ENCODE measurements around the gene PCDHGB4. TPM values are rescaled to one million over a fixed set of nuclear protein-coding genes. Genes with fewer than 3 reads are reported as not detected.
"Not testable (repeated sequence)": the region's sequence is repeated elsewhere in the genome, so short reads cannot be mapped to it uniquely, and the experiment has no call there.

The PCDHGB4 gene
- total RNA-seq, 1 donor from 2014 or later = 4.6 TPM

DNA sequence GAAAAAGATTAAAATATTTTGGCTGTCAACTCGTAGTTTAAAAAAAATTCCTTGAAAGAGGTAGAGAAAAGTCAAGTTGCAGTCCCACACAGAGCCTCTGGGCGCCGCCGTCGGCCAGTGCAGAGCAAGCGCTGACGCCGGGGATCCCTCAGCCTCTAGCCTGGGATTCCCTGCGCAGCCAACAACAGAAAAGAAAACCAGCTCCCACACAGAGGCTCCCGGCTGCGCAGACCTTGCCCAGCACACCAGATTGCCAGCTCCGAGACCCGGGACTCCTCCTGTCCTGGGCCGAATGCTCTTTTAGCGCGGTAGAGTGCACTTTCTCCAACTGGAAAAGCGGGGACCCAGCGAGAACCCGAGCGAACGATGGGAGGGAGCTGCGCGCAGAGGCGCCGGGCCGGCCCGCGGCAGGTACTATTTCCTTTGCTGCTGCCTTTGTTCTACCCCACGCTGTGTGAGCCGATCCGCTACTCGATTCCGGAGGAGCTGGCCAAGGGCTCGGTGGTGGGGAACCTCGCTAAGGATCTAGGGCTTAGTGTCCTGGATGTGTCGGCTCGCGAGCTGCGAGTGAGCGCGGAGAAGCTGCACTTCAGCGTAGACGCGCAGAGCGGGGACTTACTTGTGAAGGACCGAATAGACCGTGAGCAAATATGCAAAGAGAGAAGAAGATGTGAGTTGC, 30.1 kb downstream of the PCDHGB4 start, which contains the start of gene PCDHGB7:
Gene PCDHGB7, plus strand, starts transcription at position 184 of the 679 bp plus-strand sequence. Its CDS starts 183 bp downstream, at position 367.
- DNase-seq (ENCODE audit: missing footprints) (peak; percentile 89), ATAC-seq (peak; percentile 92)
- intact Hi-C loops (cut with DNase I) = loop anchor here (2.0 kb wide), 2 partner anchors 107 to 141 kb away; no protein-coding TSS in a partner anchor

DNA sequence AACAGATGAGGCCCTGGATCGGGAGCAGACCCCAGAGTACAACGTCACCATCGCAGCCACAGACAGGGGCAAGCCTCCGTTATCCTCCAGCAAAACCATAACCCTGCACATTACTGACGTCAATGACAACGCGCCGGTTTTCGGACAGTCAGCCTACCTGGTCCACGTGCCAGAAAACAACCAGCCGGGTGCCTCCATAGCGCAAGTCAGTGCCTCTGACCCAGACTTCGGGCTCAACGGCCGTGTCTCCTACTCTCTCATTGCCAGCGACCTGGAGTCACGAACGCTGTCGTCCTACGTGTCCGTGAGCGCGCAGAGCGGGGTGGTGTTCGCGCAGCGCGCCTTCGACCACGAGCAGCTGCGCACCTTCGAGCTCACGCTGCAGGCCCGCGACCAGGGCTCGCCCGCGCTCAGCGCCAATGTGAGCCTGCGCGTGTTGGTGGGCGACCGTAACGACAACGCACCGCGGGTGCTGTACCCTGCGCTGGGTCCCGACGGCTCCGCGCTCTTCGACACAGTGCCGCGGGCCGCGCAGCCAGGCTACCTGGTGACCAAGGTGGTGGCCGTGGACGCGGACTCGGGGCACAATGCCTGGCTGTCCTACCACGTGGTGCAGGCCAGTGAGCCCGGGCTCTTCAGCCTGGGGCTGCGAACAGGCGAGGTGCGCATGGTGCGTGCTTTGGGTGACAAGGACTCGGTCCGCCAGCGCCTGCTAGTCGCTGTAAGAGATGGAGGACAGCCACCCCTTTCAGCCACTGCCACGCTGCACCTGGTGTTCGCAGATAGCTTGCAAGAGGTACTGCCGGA, 31.8 kb downstream of the PCDHGB4 start:
- ATAC-seq (no peak), DNase-seq (ENCODE audit: missing footprints) (no peak)
- intact Hi-C loops (cut with DNase I) = no loop called here

DNA sequence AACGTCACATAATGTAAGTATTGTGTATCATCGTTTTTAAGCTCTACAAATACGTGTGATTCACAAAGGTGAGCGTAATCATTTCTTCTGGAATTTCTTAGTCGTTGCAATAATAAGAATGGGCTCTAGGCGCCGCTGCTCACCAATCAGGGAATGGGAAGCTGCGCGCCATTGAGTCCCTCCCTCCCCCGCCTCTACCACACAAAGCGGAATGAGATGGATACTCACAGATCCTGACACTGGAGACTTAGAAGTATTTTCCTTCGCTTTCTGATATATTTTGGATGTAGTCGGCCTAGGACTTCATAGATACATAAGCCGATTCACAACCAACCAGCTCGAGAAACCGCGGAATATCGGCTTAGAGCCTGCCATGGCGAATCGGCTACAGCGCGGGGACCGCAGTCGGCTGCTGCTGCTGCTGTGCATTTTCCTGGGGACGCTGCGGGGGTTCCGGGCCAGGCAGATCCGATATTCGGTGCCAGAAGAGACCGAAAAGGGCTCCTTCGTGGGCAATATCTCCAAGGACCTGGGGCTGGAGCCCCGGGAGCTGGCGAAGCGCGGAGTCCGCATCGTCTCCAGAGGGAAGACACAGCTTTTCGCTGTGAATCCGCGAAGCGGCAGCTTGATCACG, 33.5 kb downstream of the PCDHGB4 start, which contains the start of gene PCDHGA11:
Gene PCDHGA11, plus strand, starts transcription at position 197 of the 634 bp plus-strand sequence. Its CDS starts 177 bp downstream, at position 374.
- ATAC-seq (no peak), DNase-seq (ENCODE audit: missing footprints) (no peak)
- intact Hi-C loops (cut with DNase I) = no loop called here

DNA sequence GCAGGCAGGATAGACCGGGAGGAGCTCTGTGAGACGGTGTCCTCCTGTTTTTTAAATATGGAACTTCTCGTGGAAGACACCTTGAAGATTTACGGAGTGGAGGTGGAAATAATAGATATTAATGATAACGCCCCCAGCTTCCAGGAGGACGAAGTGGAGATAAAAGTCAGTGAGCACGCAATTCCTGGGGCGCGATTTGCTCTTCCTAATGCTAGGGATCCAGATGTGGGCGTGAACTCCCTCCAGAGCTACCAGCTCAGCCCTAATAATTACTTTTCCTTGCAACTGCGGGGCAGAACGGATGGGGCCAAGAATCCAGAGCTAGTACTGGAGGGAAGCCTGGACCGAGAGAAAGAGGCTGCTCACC, 34.0 kb downstream of the PCDHGB4 start:
- ATAC-seq (no peak), DNase-seq (ENCODE audit: missing footprints) (no peak)
- intact Hi-C loops (cut with DNase I) = no loop called here

DNA sequence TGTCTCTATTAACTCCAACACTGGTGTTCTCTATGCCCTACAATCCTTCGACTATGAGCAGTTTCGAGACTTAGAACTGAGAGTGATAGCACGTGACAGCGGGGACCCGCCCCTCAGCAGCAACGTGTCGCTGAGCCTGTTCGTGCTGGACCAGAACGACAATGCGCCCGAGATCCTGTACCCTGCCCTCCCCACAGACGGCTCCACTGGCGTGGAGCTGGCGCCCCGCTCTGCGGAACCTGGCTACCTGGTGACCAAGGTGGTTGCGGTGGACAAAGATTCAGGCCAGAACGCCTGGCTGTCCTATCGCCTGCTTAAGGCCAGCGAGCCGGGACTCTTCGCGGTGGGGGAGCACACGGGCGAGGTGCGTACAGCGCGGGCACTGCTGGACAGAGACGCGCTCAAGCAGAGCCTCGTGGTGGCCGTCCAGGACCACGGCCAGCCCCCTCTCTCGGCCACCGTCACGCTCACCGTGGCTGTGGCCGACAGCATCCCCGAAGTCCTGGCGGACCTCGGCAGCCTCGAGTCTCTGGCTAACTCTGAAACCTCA, 35.3 kb downstream of the PCDHGB4 start:
- DNase-seq (ENCODE audit: missing footprints) (no peak), ATAC-seq (no peak)
- intact Hi-C loops (cut with DNase I) = no loop called here

DNA sequence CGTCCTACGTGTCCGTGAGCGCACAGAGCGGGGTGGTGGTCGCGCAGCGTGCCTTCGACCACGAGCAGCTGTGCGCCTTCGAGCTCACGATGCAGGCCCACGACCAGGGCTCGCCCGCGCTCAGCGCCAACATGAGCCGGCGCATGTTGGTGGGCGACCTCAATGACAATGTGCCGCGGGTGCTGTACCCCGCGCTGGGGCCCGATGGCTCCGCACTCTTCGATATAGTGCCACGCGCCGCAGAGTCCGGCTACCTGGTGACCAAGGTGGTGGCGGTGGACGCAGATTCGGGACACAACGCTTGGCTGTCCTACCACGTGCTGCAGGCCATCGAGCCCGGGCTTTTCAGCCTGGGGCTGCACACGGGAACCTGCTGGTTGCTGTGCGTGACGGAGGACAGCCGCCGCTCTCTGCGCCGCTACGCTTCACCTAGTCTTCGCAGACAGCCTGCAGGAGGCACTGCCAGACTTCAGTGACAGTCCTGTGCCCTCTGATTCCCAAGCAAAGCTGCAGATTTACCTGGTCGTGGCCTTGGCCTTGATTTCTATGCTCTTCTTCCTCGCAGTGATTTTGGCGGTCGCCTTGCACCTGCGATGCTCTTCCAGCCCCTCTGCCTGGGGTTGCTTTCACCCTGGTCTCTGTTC, 40.4 kb downstream of the PCDHGB4 start:
- ATAC-seq (no peak), DNase-seq (ENCODE audit: missing footprints) (no peak)
- intact Hi-C loops (cut with DNase I) = no loop called here

DNA sequence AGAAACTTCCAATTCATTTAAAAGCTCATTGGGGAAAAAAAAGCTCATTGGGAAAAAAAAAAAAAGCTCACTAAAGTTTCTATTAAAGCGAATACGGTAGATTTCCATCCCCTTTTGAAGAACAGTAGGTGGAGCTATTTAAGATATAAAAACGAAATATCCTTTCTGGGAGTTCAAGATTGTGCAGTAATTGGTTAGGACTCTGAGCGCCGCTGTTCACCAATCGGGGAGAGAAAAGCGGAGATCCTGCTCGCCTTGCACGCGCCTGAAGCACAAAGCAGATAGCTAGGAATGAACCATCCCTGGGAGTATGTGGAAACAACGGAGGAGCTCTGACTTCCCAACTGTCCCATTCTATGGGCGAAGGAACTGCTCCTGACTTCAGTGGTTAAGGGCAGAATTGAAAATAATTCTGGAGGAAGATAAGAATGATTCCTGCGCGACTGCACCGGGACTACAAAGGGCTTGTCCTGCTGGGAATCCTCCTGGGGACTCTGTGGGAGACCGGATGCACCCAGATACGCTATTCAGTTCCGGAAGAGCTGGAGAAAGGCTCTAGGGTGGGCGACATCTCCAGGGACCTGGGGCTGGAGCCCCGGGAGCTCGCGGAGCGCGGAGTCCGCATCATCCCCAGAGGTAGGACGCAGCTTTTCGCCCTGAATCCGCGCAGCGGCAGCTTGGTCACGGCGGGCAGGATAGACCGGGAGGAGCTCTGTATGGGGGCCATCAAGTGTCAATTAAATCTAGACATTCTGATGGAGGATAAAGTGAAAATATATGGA, 43.0 kb downstream of the PCDHGB4 start, which contains the start of gene PCDHGA12:
Gene PCDHGA12, plus strand, starts transcription at position 176 of the 782 bp plus-strand sequence. Its CDS starts 253 bp downstream, at position 429.
- intact Hi-C loops (cut with DNase I) = loop anchor here (2.0 to 5.0 kb wide), 2 partner anchors 47 to 94 kb away; partner anchors contain the start of gene PCDHGC3
- ATAC-seq (peak; percentile 90), DNase-seq (ENCODE audit: missing footprints) (no peak)

DNA sequence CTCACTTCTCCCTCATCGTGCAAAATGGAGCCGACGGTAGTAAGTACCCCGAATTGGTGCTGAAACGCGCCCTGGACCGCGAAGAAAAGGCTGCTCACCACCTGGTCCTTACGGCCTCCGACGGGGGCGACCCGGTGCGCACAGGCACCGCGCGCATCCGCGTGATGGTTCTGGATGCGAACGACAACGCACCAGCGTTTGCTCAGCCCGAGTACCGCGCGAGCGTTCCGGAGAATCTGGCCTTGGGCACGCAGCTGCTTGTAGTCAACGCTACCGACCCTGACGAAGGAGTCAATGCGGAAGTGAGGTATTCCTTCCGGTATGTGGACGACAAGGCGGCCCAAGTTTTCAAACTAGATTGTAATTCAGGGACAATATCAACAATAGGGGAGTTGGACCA, 43.8 kb downstream of the PCDHGB4 start:
- ATAC-seq (no peak), DNase-seq (ENCODE audit: missing footprints) (no peak)
- intact Hi-C loops (cut with DNase I) = loop anchor here (2.0 to 5.0 kb wide), 2 partner anchors 46 to 94 kb away; partner anchors contain the start of gene PCDHGC3

DNA sequence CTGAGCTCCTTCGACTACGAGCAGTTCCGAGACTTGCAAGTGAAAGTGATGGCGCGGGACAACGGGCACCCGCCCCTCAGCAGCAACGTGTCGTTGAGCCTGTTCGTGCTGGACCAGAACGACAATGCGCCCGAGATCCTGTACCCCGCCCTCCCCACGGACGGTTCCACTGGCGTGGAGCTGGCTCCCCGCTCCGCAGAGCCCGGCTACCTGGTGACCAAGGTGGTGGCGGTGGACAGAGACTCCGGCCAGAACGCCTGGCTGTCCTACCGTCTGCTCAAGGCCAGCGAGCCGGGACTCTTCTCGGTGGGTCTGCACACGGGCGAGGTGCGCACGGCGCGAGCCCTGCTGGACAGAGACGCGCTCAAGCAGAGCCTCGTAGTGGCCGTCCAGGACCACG, 44.8 kb downstream of the PCDHGB4 start:
- intact Hi-C loops (cut with DNase I) = loop anchor here (5.0 kb wide), 1 partner anchor 45 kb away; the partner anchor contains the start of gene PCDHGC3
- not testable (repeated sequence) for ATAC-seq; DNase-seq (ENCODE audit: missing footprints)

DNA sequence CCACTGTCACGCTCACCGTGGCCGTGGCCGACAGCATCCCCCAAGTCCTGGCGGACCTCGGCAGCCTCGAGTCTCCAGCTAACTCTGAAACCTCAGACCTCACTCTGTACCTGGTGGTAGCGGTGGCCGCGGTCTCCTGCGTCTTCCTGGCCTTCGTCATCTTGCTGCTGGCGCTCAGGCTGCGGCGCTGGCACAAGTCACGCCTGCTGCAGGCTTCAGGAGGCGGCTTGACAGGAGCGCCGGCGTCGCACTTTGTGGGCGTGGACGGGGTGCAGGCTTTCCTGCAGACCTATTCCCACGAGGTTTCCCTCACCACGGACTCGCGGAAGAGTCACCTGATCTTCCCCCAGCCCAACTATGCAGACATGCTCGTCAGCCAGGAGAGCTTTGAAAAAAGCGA, 45.2 kb downstream of the PCDHGB4 start:
- intact Hi-C loops (cut with DNase I) = loop anchor here (5.0 kb wide), 1 partner anchor 45 kb away; the partner anchor contains the start of gene PCDHGC3
- not testable (repeated sequence) for ATAC-seq; DNase-seq (ENCODE audit: missing footprints)

DNA sequence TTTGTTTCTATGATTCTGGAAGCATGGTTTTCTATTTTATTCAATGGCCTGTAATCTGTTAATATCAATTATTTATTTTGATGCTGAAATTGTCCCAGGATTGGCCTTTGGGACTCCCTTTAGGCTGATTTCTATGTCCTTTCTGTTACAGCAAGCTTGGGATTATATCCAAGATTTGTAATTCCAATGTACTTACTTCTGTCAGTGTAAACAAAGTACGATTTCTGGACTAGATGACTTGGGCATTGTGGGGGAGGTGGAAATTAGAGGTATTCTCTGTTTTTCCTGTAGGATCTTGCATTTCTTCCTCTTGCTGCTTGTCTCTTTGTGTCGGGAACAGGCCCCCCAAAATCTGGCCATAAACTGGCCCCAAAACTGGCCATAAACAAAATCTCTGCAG, 46.5 kb downstream of the PCDHGB4 start:
- intact Hi-C loops (cut with DNase I) = loop anchor here (5.0 kb wide), 1 partner anchor 43 kb away; the partner anchor contains the start of gene PCDHGC3
- ATAC-seq = no peak
- no peak for DNase-seq (ENCODE audit: missing footprints)

DNA sequence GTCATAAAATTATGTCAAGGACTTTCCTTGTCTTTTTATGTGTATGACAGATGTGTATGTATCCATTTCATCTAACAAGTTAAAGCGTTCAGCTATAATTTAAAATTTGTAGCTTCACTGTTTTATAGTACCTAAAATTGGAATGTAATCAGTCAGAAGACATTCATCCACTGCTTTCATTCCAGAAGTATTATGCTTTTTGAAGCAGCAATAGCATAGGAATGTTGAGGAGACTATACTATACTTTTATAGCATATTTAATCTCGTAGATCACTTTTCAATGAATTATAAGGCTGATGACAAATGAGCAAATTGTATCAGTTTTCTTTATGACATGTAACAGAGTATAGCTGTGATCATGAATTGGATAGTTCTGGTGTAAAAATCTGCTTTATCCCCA, 49.7 kb downstream of the PCDHGB4 start:
- intact Hi-C loops (cut with DNase I) = no loop called here
- no peak for ATAC-seq
- no peak for DNase-seq (ENCODE audit: missing footprints)

DNA sequence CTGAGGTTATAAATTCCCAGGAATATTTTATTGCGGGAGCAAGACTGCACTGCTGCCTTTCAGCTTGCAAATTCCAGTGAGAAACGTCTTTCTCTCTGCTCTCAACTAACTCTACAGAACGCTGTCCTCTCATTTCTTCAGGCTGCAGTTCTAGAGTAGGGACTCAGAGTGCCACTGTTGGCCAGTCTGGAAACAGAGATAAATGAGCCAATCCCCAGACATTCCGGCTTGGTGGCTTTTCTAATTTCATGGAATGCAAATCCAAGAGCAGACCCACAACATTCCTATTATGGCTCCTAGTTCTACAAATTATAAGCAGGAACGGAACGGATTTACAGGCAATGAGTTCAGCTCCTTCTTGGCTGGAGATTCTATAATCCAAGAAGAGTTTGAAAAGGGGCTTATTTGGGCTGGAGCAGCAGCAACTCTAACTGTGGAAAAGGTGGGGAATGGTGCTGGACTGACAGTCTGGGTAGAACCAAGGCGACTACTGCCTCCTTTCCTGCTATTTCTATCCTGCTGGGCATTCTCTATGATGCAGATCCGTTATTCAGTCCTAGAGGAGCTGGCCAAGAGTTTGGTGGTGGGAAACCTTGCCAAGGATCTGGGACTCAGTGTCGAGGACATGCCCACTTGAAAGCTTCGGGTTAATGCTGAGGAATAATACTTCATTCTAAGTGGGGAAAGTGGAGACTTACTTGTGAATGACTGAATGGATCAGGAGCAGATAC, 52.1 kb downstream of the PCDHGB4 start:
- DNase-seq (ENCODE audit: missing footprints) (no peak), ATAC-seq (no peak)
- intact Hi-C loops (cut with DNase I) = no loop called here
